ENCODE results near the gene RNF4. TPM values are rescaled to one million over a fixed set of nuclear protein-coding genes. Genes with fewer than 3 reads are reported as not detected.

RNF4 gene
- total RNA-seq, 1 donor from 2014 or later: 52.7 TPM

- Histone ChIP-seq H3K27me3 (ENCODE audit: control insufficient read depth, insufficient read depth, low read length) (no peaks in the 10 kb centered on the region), H3K36me3 (ENCODE audit: control insufficient read depth, insufficient read depth, low read length) (no peaks in the 10 kb centered on the region), H3K4me3 (ENCODE audit: low read depth, low read length) (no peak overlapping the region)
- DNase-seq (ENCODE audit: low read depth) (no peak), FAIRE-seq (no peak)
- no peak for TF ChIP-seq CTCF (IDR thresholded peaks at IDR 0.05; ENCODE audit: insufficient read depth, low read length, severe bottlenecking)
Measured at GRCh38 chr4:2551118-2551517, 82.2 kb downstream of the RNF4 start.

DNA sequence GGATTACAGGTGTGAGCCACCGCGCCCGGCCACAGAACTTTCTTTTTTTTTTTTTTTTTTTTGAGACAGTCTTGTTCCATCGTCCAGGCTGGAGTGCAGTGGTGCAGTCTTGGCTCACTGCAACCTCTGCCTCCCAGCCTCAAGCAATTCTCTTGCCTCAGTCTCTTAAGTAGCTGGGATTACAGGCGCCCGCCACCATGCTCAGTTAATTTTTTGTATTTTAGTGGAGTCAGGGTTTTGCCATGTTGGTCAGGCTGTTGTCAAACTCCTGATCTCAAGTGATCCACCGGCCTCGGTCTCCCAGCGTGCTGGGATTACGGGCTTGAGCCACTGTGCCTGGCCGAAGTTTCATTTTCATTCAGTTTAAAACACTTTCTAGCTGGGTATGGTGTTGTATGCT, 83.9 kb downstream of the RNF4 start:
- FAIRE-seq (no peak), DNase-seq (ENCODE audit: low read depth) (no peak)
- no peak for TF ChIP-seq CTCF (IDR thresholded peaks at IDR 0.05; ENCODE audit: insufficient read depth, low read length, severe bottlenecking)
- Histone ChIP-seq H3K27me3 (ENCODE audit: control insufficient read depth, insufficient read depth, low read length) (no peaks in the 10 kb centered on the region), H3K36me3 (ENCODE audit: control insufficient read depth, insufficient read depth, low read length) (no peaks in the 10 kb centered on the region), H3K4me3 (ENCODE audit: low read depth, low read length) (no peak overlapping the region)

DNA sequence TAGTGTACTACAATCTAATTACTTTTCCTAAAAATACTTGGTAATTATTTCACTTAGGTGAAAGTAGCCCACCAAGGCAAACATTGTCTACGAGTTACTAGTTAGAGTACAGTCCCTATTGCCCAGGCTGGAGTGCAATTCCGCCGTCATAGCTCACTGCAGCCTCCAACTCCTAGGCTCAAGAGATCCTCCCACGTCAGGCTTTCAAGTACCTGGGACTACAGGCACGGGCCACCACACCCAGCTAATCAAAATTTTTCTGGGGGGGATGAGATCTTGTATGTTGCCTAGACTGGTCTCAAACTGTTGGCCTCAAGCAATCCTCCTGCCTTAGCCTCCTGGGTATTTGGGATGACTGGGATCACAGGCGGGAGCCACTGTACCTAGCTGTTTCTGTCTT, 89.4 kb downstream of the RNF4 start:
- FAIRE-seq (no peak), DNase-seq (ENCODE audit: low read depth) (no peak)
- no peak for TF ChIP-seq CTCF (IDR thresholded peaks at IDR 0.05; ENCODE audit: insufficient read depth, low read length, severe bottlenecking)
- Histone ChIP-seq H3K4me3 (ENCODE audit: low read depth, low read length) (no peak overlapping the region), H3K27me3 (ENCODE audit: control insufficient read depth, insufficient read depth, low read length) (no peaks in the 10 kb centered on the region), H3K36me3 (ENCODE audit: control insufficient read depth, insufficient read depth, low read length) (no peaks in the 10 kb centered on the region)

- DNase-seq (ENCODE audit: low read depth) (no peak), FAIRE-seq (no peak)
- TF ChIP-seq CTCF (IDR thresholded peaks at IDR 0.05; ENCODE audit: insufficient read depth, low read length, severe bottlenecking): no peak
- H3K36me3 ChIP-seq (ENCODE audit: control insufficient read depth, insufficient read depth, low read length): no peaks in the 10 kb centered on the region
- no peaks in the 10 kb centered on the region for H3K27me3 ChIP-seq (ENCODE audit: control insufficient read depth, insufficient read depth, low read length)
- H3K4me3 ChIP-seq (ENCODE audit: low read depth, low read length): no peak overlapping the region
Measured at GRCh38 chr4:2560167-2560566, 91.3 kb downstream of the RNF4 start.

Other genes starting within 250 kb of the RNF4 start
- 8.4 and 9.2 TPM in 2 replicates for gene HAUS3, start 227.0 kb upstream of the RNF4 start, total RNA-seq
- gene POLN, start 227.0 kb upstream of the RNF4 start, total RNA-seq: 1.4 and 1.6 TPM in 2 replicates
- gene MXD4, start 207.0 kb upstream of the RNF4 start, total RNA-seq: 10.5 and 13.2 TPM in 2 replicates
- 1.3 and 1.8 TPM in 2 replicates for gene ZFYVE28, start 50.5 kb upstream of the RNF4 start, total RNA-seq
- not detected in 2 replicates for gene CFAP99, start 50.2 kb upstream of the RNF4 start, total RNA-seq
- gene FAM193A, start 67.5 kb downstream of the RNF4 start, total RNA-seq: 6.6 and 7.6 TPM in 2 replicates

All from bronchial epithelial cell (primary cell).